ENCODE measurements around the gene DGKD. TPM values are rescaled to one million over a fixed set of nuclear protein-coding genes. Genes with fewer than 3 reads are reported as not detected.

The DGKD gene
- total and polyA plus RNA-seq, 2 donors (not counting 1 experiment from before 2014, with no cell fraction given): 6.0 to 9.9 TPM

DNA sequence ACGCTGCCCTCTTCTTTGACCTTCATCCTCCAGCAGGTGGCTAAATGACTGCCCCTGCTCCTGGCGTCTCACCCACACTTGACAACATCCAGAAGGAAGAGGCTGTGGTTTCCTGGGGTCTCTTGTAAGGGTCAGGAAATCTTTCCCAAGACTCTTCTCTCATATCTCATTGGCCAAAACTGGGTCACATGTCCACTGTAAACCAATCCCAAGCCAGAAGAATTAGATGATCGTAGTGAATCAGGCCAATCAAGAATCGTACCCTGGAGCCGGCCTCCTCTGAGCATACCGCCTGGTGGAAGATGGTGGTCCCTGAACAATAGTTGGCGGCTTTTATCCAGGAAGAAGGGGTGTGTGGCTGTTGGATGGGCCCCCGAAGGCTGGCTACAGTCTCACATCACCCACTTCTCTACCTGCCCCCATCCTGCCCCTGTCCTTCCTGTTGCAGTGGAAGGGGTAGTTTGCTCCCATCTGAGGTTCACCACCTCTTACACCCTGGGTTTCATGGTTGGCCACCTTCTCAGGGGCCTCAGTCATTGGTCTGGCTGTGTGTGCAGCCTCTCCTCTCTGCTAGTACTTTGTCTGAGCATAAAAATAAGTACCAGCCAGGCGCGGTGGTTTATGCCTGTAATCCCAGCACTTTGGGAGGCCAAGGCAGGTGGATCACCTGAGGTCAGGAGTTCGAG lies 42.9 kb upstream of the DGKD start:
- no peaks in the 10 kb centered on the region for H3K79me2 ChIP-seq (ENCODE audit: control insufficient read depth, insufficient read depth, low read length)

DNA sequence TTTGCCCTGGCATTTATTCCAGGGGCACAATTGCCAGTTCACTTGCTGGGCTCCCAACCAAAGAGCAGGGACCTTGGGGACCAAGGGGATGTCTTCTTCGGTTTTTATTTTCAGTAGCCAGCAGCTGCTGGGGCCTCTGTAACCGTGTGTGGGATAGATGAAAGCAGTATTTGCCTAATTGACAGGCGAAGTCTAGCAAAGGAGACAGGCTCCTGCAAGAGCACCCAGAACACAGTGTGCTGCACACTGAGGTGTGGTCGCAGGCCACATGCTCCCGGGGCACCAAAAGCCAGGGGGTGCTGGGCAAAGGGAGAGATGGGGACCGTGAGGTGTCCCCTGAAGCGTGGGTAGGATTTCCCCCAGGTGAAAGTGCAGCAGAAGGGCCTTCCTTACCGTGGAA lies 41.4 kb upstream of the DGKD start:
- Histone ChIP-seq H3K4me1 (ENCODE audit: control insufficient read depth, extremely low read depth, insufficient read depth, low read length) (no peaks in the 10 kb centered on the region), H3K4me2 (ENCODE audit: extremely low read depth, insufficient read depth, low read length) (no peak overlapping the region), H4K20me1 (ENCODE audit: control insufficient read depth, extremely low read depth, insufficient read depth, low read length) (no peaks in the 10 kb centered on the region), H3K9me3 (ENCODE audit: control insufficient read depth, insufficient read depth, low read depth, low read length) (no peaks in the 10 kb centered on the region), H3K4me3 (replicated peaks in 1 of 4; ENCODE audit: control extremely low read depth in 1 of 4, insufficient read depth in 1 of 4, low read depth in 3 of 4, low read length in 4 of 4) (no peak overlapping the region), H3K36me3 (ENCODE audit: control insufficient read depth, insufficient read depth, low read length) (no peaks in the 10 kb centered on the region), H3K27ac (ENCODE audit: insufficient read depth, low read length) (no peak overlapping the region), H3K27me3 (ENCODE audit: control insufficient read depth, insufficient read depth, low read length) (no peaks in the 10 kb centered on the region), H3K79me2 (ENCODE audit: control insufficient read depth, insufficient read depth, low read length) (no peaks in the 10 kb centered on the region), H3K9ac (ENCODE audit: insufficient read depth, low read length) (no peak overlapping the region), H2AFZ (ENCODE audit: low read length) (no peak overlapping the region)
- TF ChIP-seq EZH2 (IDR thresholded peaks at IDR 0.05; ENCODE audit: low read length, missing control alignments): no peak
- TF ChIP-seq, protein P1, sequence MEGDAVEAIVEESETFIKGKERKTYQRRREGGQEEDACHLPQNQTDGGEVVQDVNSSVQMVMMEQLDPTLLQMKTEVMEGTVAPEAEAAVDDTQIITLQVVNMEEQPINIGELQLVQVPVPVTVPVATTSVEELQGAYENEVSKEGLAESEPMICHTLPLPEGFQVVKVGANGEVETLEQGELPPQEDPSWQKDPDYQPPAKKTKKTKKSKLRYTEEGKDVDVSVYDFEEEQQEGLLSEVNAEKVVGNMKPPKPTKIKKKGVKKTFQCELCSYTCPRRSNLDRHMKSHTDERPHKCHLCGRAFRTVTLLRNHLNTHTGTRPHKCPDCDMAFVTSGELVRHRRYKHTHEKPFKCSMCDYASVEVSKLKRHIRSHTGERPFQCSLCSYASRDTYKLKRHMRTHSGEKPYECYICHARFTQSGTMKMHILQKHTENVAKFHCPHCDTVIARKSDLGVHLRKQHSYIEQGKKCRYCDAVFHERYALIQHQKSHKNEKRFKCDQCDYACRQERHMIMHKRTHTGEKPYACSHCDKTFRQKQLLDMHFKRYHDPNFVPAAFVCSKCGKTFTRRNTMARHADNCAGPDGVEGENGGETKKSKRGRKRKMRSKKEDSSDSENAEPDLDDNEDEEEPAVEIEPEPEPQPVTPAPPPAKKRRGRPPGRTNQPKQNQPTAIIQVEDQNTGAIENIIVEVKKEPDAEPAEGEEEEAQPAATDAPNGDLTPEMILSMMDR (conservative IDR thresholded peaks at IDR 0.05 in 1 of 2, IDR thresholded peaks at IDR 0.05 in 1 of 2; ENCODE audit: low read depth in 1 of 2, low read length in 2 of 2): no peak
- no peak for DNase-seq (ENCODE audit: low read depth in 2 of 2)

More for the DNA sequence above, 42.9 kb upstream of the DGKD start:
- Histone ChIP-seq H3K9ac (ENCODE audit: insufficient read depth, low read length) (no peak overlapping the region), H3K4me1 (ENCODE audit: control insufficient read depth, extremely low read depth, insufficient read depth, low read length) (no peaks in the 10 kb centered on the region), H3K36me3 (ENCODE audit: control insufficient read depth, insufficient read depth, low read length) (no peaks in the 10 kb centered on the region), H3K27me3 (ENCODE audit: control insufficient read depth, insufficient read depth, low read length) (no peaks in the 10 kb centered on the region), H3K27ac (ENCODE audit: insufficient read depth, low read length) (no peak overlapping the region), H3K4me2 (ENCODE audit: extremely low read depth, insufficient read depth, low read length) (no peak overlapping the region), H3K9me3 (ENCODE audit: control insufficient read depth, insufficient read depth, low read depth, low read length) (no peaks in the 10 kb centered on the region), H4K20me1 (ENCODE audit: control insufficient read depth, extremely low read depth, insufficient read depth, low read length) (no peaks in the 10 kb centered on the region), H2AFZ (ENCODE audit: low read length) (no peak overlapping the region), H3K4me3 (replicated peaks in 1 of 4; ENCODE audit: control extremely low read depth in 1 of 4, insufficient read depth in 1 of 4, low read depth in 3 of 4, low read length in 4 of 4) (no peak overlapping the region)
- no peak for DNase-seq (ENCODE audit: low read depth in 2 of 2)
- TF ChIP-seq, protein P1 (conservative IDR thresholded peaks at IDR 0.05 in 1 of 2, IDR thresholded peaks at IDR 0.05 in 1 of 2; ENCODE audit: low read depth in 1 of 2, low read length in 2 of 2): no peak
- no peak for TF ChIP-seq EZH2 (IDR thresholded peaks at IDR 0.05; ENCODE audit: low read length, missing control alignments)

DNA sequence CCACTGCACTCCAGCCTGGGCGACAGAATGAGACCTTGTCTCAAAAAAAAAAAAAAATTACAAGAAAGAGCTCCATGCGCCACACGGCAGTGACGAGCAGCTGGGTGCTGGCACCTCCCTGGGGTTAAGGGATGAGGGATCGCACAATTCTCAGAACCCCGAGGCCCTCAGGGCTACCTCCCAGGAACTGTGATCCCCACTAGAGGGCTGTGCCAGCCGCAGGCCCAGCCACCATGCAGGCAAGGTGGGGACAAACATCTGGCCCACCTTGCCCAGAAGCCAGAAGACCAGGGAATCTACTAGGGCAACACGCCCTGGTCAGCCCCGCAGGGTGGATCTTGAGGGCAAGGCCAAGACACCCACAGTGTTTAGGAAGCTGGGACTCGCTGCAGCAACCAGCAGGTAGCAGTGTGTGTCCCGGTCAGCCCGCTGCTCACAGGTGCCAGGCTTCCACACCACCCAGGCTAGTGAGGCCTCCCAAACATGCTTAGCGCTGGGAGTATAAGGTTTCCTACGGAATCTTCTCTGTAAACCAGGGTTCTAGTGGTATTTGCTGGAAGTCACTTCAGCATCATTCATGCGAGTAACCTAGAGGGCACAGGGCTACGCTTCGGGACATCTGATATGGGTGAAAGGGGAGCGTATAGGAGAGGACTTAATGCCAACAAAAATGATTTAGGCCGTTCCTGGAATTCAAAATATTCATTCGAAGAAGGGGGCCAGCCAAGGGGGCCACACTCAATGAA lies 39.9 kb upstream of the DGKD start:
- Histone ChIP-seq H3K4me3 (replicated peaks in 1 of 4; ENCODE audit: control extremely low read depth in 1 of 4, insufficient read depth in 1 of 4, low read depth in 3 of 4, low read length in 4 of 4) (no peak overlapping the region), H3K36me3 (ENCODE audit: control insufficient read depth, insufficient read depth, low read length) (no peaks in the 10 kb centered on the region), H3K79me2 (ENCODE audit: control insufficient read depth, insufficient read depth, low read length) (no peaks in the 10 kb centered on the region), H3K9ac (ENCODE audit: insufficient read depth, low read length) (no peak overlapping the region), H4K20me1 (ENCODE audit: control insufficient read depth, extremely low read depth, insufficient read depth, low read length) (no peaks in the 10 kb centered on the region), H3K4me2 (ENCODE audit: extremely low read depth, insufficient read depth, low read length) (no peak overlapping the region), H3K27me3 (ENCODE audit: control insufficient read depth, insufficient read depth, low read length) (peaks cover 5% of the 10 kb centered on the region), H2AFZ (ENCODE audit: low read length) (no peak overlapping the region), H3K4me1 (ENCODE audit: control insufficient read depth, extremely low read depth, insufficient read depth, low read length) (no peaks in the 10 kb centered on the region), H3K27ac (ENCODE audit: insufficient read depth, low read length) (no peak overlapping the region), H3K9me3 (ENCODE audit: control insufficient read depth, insufficient read depth, low read depth, low read length) (no peaks in the 10 kb centered on the region)
- TF ChIP-seq EZH2 (IDR thresholded peaks at IDR 0.05; ENCODE audit: low read length, missing control alignments): no peak
- TF ChIP-seq, protein P1 (conservative IDR thresholded peaks at IDR 0.05 in 1 of 2, IDR thresholded peaks at IDR 0.05 in 1 of 2; ENCODE audit: low read depth in 1 of 2, low read length in 2 of 2): no peak
- no peak for DNase-seq (ENCODE audit: low read depth in 2 of 2)

Measured in fibroblast of lung (primary cell).